ENCODE results near the gene LRRC8D. TPM values are rescaled to one million over a fixed set of nuclear protein-coding genes. Genes with fewer than 3 reads are reported as not detected.

Gene LRRC8D
- total RNA-seq, 1 donor from 2014 or later, result 4.4 TPM

DNA sequence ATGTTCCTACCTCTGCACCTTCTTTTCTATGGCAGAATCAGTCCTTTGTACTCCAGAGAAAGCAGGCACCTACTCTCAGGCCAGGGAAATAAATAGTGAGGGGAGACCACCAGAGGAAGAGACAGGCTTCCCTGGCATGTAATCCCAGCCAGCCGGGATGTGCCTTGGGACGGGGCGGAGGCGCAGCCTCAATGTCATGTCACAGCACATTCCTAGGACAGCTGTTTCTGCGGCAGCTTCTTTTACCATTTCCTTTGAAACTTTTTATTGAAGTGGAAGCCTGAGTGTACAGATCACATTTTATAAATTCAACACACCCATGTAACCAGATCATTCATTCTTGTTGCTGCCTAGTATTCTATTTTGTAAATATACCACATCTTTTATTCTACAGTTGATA is 106.2 kb downstream of the LRRC8D start:
- Histone ChIP-seq H3K9me3 (no peaks in the 10 kb centered on the region), H3K36me3 (no peaks in the 10 kb centered on the region), H3K27ac (no peak overlapping the region), H3K4me3 (no peak overlapping the region), H3K27me3 (no peaks in the 10 kb centered on the region), H3K4me1 (no peaks in the 10 kb centered on the region)
- TF ChIP-seq POLR2AphosphoS5 (IDR thresholded peaks at IDR 0.05; ENCODE audit: insufficient read depth in 1 of 2, low read depth in 1 of 2) (no peak), POLR2A (IDR thresholded peaks at IDR 0.05) (no peak)
- TF ChIP-seq, protein P1, sequence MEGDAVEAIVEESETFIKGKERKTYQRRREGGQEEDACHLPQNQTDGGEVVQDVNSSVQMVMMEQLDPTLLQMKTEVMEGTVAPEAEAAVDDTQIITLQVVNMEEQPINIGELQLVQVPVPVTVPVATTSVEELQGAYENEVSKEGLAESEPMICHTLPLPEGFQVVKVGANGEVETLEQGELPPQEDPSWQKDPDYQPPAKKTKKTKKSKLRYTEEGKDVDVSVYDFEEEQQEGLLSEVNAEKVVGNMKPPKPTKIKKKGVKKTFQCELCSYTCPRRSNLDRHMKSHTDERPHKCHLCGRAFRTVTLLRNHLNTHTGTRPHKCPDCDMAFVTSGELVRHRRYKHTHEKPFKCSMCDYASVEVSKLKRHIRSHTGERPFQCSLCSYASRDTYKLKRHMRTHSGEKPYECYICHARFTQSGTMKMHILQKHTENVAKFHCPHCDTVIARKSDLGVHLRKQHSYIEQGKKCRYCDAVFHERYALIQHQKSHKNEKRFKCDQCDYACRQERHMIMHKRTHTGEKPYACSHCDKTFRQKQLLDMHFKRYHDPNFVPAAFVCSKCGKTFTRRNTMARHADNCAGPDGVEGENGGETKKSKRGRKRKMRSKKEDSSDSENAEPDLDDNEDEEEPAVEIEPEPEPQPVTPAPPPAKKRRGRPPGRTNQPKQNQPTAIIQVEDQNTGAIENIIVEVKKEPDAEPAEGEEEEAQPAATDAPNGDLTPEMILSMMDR (IDR thresholded peaks at IDR 0.05), result no peak
- intact Hi-C loops (cut with DNase I), result no loop called here
- DNase-seq (ENCODE audit: extremely low spot score in 2 of 2), result no peak

DNA sequence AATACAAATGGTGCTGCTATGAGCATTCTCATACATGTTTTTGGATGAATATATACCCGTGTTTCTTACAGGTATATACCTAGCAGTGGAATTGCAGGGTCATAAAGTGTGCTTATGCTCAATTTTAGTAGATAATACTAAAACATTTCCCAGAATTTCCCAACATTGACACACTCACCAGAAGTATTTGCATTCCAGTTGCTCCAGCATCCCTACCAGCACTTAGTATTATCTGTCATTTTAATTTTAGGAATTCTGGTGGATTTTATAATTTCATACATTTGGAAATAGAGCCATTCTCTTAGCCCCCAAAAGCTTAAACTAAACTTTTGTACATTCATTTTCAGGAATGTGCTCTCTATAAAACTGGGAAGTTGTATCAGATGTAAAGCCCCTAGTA is 106.6 kb downstream of the LRRC8D start:
- intact Hi-C loops (cut with DNase I), result no loop called here
- Histone ChIP-seq H3K27ac (no peak overlapping the region), H3K27me3 (no peaks in the 10 kb centered on the region)

DNA sequence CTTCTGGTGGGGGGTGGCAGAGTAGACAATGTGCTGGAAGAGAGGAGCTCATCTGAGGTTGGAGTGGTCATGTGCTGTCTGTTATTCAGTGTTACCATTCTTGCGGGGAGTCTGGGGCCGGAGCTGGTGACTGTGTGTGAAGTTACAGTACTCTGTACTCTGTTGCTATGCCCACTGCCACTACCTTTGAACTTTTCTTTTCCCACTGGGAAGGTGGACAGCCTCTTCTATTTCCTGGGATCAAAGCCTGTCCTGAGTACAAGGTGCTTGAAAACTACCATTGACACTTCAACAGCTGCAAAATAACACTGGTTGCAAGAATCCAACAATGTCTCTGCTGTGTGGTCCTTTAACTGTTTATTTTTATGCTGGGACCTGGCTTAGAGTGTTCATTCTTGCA is 107.7 kb downstream of the LRRC8D start:
- no peaks in the 10 kb centered on the region for H3K9me3 ChIP-seq
- no peak for TF ChIP-seq POLR2AphosphoS5 (IDR thresholded peaks at IDR 0.05; ENCODE audit: insufficient read depth in 1 of 2, low read depth in 1 of 2)
- TF ChIP-seq, protein P1 (IDR thresholded peaks at IDR 0.05), result no peak
- TF ChIP-seq POLR2A (IDR thresholded peaks at IDR 0.05), result no peak
- H3K36me3 ChIP-seq, result no peaks in the 10 kb centered on the region
- H3K4me1 ChIP-seq, result no peaks in the 10 kb centered on the region
- DNase-seq (ENCODE audit: extremely low spot score in 2 of 2), result no peak
- H3K27ac ChIP-seq, result no peak overlapping the region
- no peak overlapping the region for H3K4me3 ChIP-seq
- intact Hi-C loops (cut with DNase I), result no loop called here
- H3K27me3 ChIP-seq, result no peaks in the 10 kb centered on the region

More for the DNA sequence above, 106.6 kb downstream of the LRRC8D start:
- no peaks in the 10 kb centered on the region for H3K36me3 ChIP-seq
- no peak for DNase-seq (ENCODE audit: extremely low spot score in 2 of 2)
- no peak overlapping the region for H3K4me3 ChIP-seq
- TF ChIP-seq, protein P1 (IDR thresholded peaks at IDR 0.05), result no peak
- no peaks in the 10 kb centered on the region for H3K9me3 ChIP-seq
- no peaks in the 10 kb centered on the region for H3K4me1 ChIP-seq

DNA sequence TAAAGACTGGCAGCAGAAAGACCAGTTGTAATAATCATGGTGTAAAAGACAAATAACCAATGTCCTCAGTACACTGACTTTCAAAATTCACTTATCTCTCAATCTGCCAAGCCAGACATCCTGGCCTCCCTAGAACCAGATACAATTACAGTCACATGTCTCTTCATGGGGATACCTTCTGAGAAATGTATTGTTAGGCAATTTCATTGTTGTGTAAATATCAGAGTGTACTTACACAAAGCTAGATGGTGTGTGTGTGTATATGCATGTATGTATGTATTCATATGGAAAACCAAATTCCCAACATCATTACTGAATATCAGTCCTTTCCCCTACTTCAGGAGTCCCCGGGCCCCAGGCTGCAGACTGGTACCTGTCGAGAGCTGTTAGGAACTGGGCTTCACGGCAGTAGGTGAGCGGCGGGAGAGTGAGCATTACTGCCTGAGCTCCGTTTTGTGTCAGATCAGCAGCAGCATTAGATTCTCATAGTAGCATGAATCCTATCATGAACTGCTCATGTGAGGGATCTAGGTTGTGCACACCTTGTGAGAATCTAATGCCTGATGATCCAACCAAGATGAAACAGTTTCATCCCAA is 108.7 kb downstream of the LRRC8D start:
- no peak for TF ChIP-seq POLR2AphosphoS5 (IDR thresholded peaks at IDR 0.05; ENCODE audit: insufficient read depth in 1 of 2, low read depth in 1 of 2)
- TF ChIP-seq POLR2A (IDR thresholded peaks at IDR 0.05), result no peak
- TF ChIP-seq, protein P1 (IDR thresholded peaks at IDR 0.05), result no peak
- Histone ChIP-seq H3K4me1 (no peaks in the 10 kb centered on the region), H3K4me3 (no peak overlapping the region), H3K36me3 (no peaks in the 10 kb centered on the region), H3K27ac (no peak overlapping the region), H3K9me3 (no peaks in the 10 kb centered on the region), H3K27me3 (no peaks in the 10 kb centered on the region)
- intact Hi-C loops (cut with DNase I), result no loop called here
- no peak for DNase-seq (ENCODE audit: extremely low spot score in 2 of 2)

DNA sequence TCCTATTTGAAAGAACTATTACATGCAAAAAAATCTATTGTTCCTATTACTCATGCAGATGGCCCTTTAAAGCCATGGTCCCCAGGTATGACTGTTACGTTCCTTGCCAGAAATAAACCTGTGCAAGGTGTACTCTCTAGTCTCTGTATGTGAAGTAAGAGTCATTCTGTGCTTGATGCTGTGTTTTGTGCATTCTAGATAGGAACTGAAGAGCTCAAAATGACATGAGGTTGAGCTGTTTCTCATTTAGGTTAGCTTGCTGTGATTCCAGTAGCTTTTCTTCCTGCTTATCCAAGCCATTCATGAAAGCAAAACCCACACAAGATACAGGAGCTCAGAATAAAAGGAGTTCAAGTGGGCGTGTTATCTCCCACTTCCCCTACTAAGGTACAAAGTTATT is 109.7 kb downstream of the LRRC8D start:
- H3K27me3 ChIP-seq, result no peaks in the 10 kb centered on the region
- DNase-seq (ENCODE audit: extremely low spot score in 2 of 2), result no peak
- no peaks in the 10 kb centered on the region for H3K4me1 ChIP-seq
- H3K36me3 ChIP-seq, result no peaks in the 10 kb centered on the region
- no peak overlapping the region for H3K27ac ChIP-seq
- intact Hi-C loops (cut with DNase I), result no loop called here
- TF ChIP-seq, protein P1 (IDR thresholded peaks at IDR 0.05), result no peak
- TF ChIP-seq POLR2A (IDR thresholded peaks at IDR 0.05) (no peak), POLR2AphosphoS5 (IDR thresholded peaks at IDR 0.05; ENCODE audit: insufficient read depth in 1 of 2, low read depth in 1 of 2) (no peak)
- H3K4me3 ChIP-seq, result no peak overlapping the region
- no peaks in the 10 kb centered on the region for H3K9me3 ChIP-seq
